Lung (tissue), 12 donors: ENCODE results near the gene CORO7. TPM values are rescaled to one million over a fixed set of nuclear protein-coding genes. Genes with fewer than 3 reads are reported as not detected.

ENCODE experiments used
- ATAC-seq: fragments of 200-7000 bp; cut with Tn5 transposase; one replicate; pipeline ENCODE4 v1.9.1; 2020; ENCODE audit warnings: moderate number of reproducible peaks; ENCODE audit not compliant: insufficient read depth, low FRiP score
- DNase-seq, 3 donors: peaks; one replicate each; pipeline ENCODE4 v3.0.0-alpha.2; 2013 to 2017
- H3K27ac ChIP-seq, 2 donors: one replicate each; pipeline ENCODE4 v1.5.1; 2013; ENCODE audit warnings: mild to moderate bottlenecking in 2 of 2, moderate library complexity in 2 of 2, control low read depth in 1 of 2, inconsistent platforms in 1 of 2, low read depth in 1 of 2, low read length in 1 of 2
- H3K27me3 ChIP-seq, 3 donors: one replicate each; pipeline ENCODE4 v1.5.1; 2013; ENCODE audit warnings: low read length in 2 of 3; ENCODE audit not compliant: control insufficient read depth in 3 of 3, insufficient read depth in 3 of 3
- H3K36me3 ChIP-seq, 4 donors: one replicate each; pipeline ENCODE4 v1.5.1; 2013; ENCODE audit warnings: low read length in 4 of 4, mild to moderate bottlenecking in 1 of 4, moderate library complexity in 1 of 4; ENCODE audit not compliant: control insufficient read depth in 4 of 4, insufficient read depth in 4 of 4
- H3K4me1 ChIP-seq, 5 donors: one replicate each; pipeline ENCODE4 v1.5.1; 2013; ENCODE audit warnings: low read length in 5 of 5, mild to moderate bottlenecking in 2 of 5, moderate library complexity in 1 of 5; ENCODE audit not compliant: control insufficient read depth in 5 of 5, insufficient read depth in 5 of 5
- H3K4me3 ChIP-seq: one replicate; pipeline ENCODE4 v1.5.1; 2013; ENCODE audit warnings: mild to moderate bottlenecking, control low read depth, moderate library complexity
- H3K9ac ChIP-seq, 2 donors: one replicate each; pipeline ENCODE4 v1.5.1; 2013; ENCODE audit warnings: low read length in 2 of 2, control low read depth in 1 of 2; ENCODE audit not compliant: insufficient read depth in 1 of 2
- H3K9me3 ChIP-seq, 4 donors: one replicate each; pipeline ENCODE4 v1.5.1; 2013; ENCODE audit warnings: low read length in 3 of 4, mild to moderate bottlenecking in 1 of 4, moderate library complexity in 1 of 4; ENCODE audit not compliant: control insufficient read depth in 4 of 4, insufficient read depth in 3 of 4
- CTCF ChIP-seq: IDR thresholded peaks from 2 replicates; pipeline ENCODE4 v1.5.1; 2012; ENCODE audit warnings: mild to moderate bottlenecking; ENCODE audit errors: control extremely low read depth, extremely low read depth
- WGBS, 2 donors: extraction: QIAGEN DNeasy Blood & Tissue Kit; methylation state at CpG; one replicate each; pipeline ENCODE4 v1.1.7; 2013; 5-methylcytosine and 5-hydroxymethylcytosine counted together
- polyA plus RNA-seq, 2 donors: library from polyadenylated mRNA; stranded (reverse); fragments of 200-250 nt; gene quantifications; one replicate each; pipeline ENCODE4 v1.2.1, GENCODE V29; 2013
- total RNA-seq, 2 donors: library from RNA; depleted of rRNA in 1 of 2; stranded (reverse); fragments of >200 nt in 1 of 2; gene quantifications; one replicate each; pipeline ENCODE4 v1.2.1, GENCODE V29; 2014 to 2021
- donor health status: control.
- donor health status: control.
- donor health status: Bipolar disorder and iron deficiency.
- donor health status: healthy.
- donor health status: DM: yes; HTN: yes; CAD: no.

CORO7 gene
- total and polyA plus RNA-seq, 4 donors: 27.8 to 86.2 (median 46.1) TPM

DNA sequence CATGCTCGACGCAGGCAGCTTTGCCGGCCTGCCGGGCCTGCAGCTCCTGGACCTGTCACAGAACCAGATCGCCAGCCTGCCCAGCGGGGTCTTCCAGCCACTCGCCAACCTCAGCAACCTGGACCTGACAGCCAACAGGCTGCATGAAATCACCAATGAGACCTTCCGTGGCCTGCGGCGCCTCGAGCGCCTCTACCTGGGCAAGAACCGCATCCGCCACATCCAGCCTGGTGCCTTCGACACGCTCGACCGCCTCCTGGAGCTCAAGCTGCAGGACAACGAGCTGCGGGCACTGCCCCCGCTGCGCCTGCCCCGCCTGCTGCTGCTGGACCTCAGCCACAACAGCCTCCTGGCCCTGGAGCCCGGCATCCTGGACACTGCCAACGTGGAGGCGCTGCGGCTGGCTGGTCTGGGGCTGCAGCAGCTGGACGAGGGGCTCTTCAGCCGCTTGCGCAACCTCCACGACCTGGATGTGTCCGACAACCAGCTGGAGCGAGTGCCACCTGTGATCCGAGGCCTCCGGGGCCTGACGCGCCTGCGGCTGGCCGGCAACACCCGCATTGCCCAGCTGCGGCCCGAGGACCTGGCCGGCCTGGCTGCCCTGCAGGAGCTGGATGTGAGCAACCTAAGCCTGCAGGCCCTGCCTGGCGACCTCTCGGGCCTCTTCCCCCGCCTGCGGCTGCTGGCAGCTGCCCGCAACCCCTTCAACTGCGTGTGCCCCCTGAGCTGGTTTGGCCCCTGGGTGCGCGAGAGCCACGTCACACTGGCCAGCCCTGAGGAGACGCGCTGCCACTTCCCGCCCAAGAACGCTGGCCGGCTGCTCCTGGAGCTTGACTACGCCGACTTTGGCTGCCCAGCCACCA lies 35.1 kb downstream of the CORO7 start:
- ATAC-seq (no peak), DNase-seq (no peak)
- H3K4me1 ChIP-seq: peaks cover 0 to 18% (median 7%) of the 10 kb centered on the region in 5 donors
- H3K36me3 ChIP-seq: peaks cover 0 to 53% (median 7%) of the 10 kb centered on the region in 4 donors
- H3K27ac ChIP-seq: no peak overlapping the region
- H3K4me3 ChIP-seq: no peak overlapping the region
- H3K27me3 ChIP-seq: no peaks in the 10 kb centered on the region
- no peak overlapping the region for H3K9ac ChIP-seq
- TF ChIP-seq CTCF: no peak
- WGBS, 2 donors: 91 to 94% methylated on average over 59 of the region's 59 CpGs
- H3K9me3 ChIP-seq: no peaks in the 10 kb centered on the region

DNA sequence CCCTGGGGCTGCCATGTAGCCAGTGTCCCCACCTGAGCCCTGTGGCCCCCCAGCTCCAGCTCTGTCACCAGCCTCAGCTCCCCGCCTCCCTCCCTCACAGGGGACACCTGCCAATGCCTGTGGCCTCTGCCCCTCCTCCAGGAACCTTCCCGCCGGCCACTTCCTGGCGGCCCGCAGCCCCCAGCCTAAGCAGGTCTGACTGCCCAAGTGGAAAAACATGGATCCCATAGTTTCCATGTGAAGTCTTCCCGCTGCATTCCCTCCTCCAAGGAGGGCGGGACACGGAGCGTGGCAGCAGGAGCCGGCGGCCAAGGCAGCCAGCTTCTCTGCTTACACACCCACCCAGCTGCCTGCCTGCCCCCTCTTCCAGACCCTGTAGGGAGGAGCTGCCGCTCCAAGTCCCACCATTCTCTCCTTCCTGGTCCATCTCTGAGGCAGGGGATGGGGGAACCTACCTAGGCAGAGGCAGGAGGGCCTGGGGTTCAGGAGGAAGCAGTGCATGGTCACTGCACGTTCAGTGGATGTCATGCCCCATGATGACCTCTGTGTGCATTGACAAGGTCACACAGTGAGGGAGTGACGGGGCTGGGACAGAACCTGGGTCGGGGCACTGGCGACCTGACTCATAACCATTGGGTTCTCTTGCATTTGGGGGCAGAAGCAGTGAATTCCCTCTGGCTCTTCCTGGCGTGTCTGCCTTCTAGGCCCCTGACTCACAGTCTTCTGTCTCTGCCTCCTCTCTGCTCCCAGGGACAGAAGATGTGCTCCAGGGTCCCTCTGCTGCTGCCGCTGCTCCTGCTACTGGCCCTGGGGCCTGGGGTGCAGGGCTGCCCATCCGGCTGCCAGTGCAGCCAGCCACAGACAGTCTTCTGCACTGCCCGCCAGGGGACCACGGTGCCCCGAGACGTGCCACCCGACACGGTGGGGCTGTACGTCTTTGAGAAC lies 36.0 kb downstream of the CORO7 start:
- Histone ChIP-seq H3K36me3 (peaks cover 0 to 53% (median 7%) of the 10 kb centered on the region in 4 donors), H3K9ac (no peak overlapping the region), H3K27me3 (no peaks in the 10 kb centered on the region), H3K9me3 (no peaks in the 10 kb centered on the region), H3K27ac (no peak overlapping the region), H3K4me3 (no peak overlapping the region), H3K4me1 (peaks cover 0 to 27% (median 15%) of the 10 kb centered on the region in 5 donors)
- TF ChIP-seq CTCF: no peak
- 76 to 86% methylated on average over 26 of the region's 26 CpGs for WGBS, 2 donors
- DNase-seq (no peak), ATAC-seq (no peak)

- no peak for DNase-seq
- no peak for TF ChIP-seq CTCF
- ATAC-seq: no peak
- Histone ChIP-seq H3K9me3 (no peaks in the 10 kb centered on the region), H3K4me1 (peaks cover 0 to 39% (median 26%) of the 10 kb centered on the region in 5 donors), H3K27me3 (no peaks in the 10 kb centered on the region), H3K36me3 (peaks cover 0 to 43% (median 7%) of the 10 kb centered on the region in 4 donors), H3K4me3 (no peak overlapping the region), H3K27ac (peak overlapping the region in 1 of 2 donors; percentile 31), H3K9ac (no peak overlapping the region)
- 88 to 93% methylated on average over 20 to 21 of the region's 21 CpGs for WGBS, 2 donors
Measured at GRCh38 chr16:4378999-4379690, 37.3 kb downstream of the CORO7 start.
